PC-9 (cell line): ENCODE results near the gene ADGRD1.

ENCODE experiments used
- EZH2 ChIP-seq: fragments of 200-600 bp; sonication (generic); IDR thresholded peaks from 2 replicates; pipeline ENCODE4 v1.8.0; 2017; ENCODE audit warnings: antibody characterized with exemption, low read depth
- TF ChIP-seq, protein P1 (sequence below): fragments of 200-600 bp; sonication (generic); conservative IDR thresholded peaks from 2 replicates; pipeline ENCODE4 v1.6.1; 2017; ENCODE audit warnings: mixed run types, antibody characterized with exemption, mild to moderate bottlenecking, moderate library complexity

DNA sequence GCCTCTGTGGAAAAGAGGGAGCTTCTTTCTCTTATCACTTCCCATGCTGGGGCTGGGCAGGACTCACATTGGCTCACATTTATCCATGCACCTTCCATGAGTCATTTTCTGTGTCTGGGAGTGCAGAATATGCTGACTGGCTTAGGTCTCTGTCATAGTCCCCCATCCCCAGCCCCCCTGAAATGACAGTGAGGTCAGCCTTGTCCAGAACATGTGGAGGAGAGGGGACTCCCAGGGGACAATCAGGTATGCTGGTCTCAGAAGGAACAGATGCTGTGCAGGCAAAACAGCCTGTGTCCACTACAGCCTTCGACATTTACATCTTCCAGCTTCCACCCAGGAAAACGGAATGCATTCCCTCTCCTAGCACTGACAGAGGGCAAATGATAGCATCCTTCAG lies 35.0 kb downstream of the ADGRD1 start:
- TF ChIP-seq, protein P1, sequence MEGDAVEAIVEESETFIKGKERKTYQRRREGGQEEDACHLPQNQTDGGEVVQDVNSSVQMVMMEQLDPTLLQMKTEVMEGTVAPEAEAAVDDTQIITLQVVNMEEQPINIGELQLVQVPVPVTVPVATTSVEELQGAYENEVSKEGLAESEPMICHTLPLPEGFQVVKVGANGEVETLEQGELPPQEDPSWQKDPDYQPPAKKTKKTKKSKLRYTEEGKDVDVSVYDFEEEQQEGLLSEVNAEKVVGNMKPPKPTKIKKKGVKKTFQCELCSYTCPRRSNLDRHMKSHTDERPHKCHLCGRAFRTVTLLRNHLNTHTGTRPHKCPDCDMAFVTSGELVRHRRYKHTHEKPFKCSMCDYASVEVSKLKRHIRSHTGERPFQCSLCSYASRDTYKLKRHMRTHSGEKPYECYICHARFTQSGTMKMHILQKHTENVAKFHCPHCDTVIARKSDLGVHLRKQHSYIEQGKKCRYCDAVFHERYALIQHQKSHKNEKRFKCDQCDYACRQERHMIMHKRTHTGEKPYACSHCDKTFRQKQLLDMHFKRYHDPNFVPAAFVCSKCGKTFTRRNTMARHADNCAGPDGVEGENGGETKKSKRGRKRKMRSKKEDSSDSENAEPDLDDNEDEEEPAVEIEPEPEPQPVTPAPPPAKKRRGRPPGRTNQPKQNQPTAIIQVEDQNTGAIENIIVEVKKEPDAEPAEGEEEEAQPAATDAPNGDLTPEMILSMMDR: no peak
- no peak for TF ChIP-seq EZH2
